Omental fat pad (tissue), 4 donors: ENCODE measurements around the gene ANKH. TPM values are rescaled to one million over a fixed set of nuclear protein-coding genes. Genes with fewer than 3 reads are reported as not detected.

Experiments used
- ATAC-seq: fragments of 150-250 bp; one replicate; pipeline ENCODE4 v1.9.1; 2016; ENCODE audit warnings: mild to moderate bottlenecking, moderate library complexity; ENCODE audit not compliant: low FRiP score
- DNase-seq: peaks from one replicate; pipeline ENCODE4 v3.0.0-alpha.2; 2019; ENCODE audit warnings: low spot score
- CTCF ChIP-seq, 3 donors: fragments of 450-650 bp; IDR thresholded peaks; one replicate each; pipeline ENCODE4 v1.5.1; 2016 to 2017; ENCODE audit warnings: antibody characterized with exemption in 3 of 3, mild to moderate bottlenecking in 3 of 3, moderate library complexity in 2 of 3
- total RNA-seq, 4 donors: library from RNA; depleted of rRNA; stranded (reverse); fragments of >200 nt; gene quantifications; one replicate each; pipeline ENCODE4 v1.1.0, GENCODE V29; 2016

Gene ANKH
- total RNA-seq, 4 donors from 2014 or later: 37.4 to 74.3 (median 39.2) TPM

- ATAC-seq (no peak), DNase-seq (no peak)
- no peak for TF ChIP-seq CTCF (IDR thresholded peaks at IDR 0.05)
These were observed 93.4 kb downstream of the ANKH start for GRCh38 chr5:14777932-14778791.

GRCh38 chr5:14777187-14777586 is 94.4 kb downstream of the ANKH start:
- TF ChIP-seq CTCF (IDR thresholded peaks at IDR 0.05): no peak
- no peak for ATAC-seq
- DNase-seq: no peak

- no peak for TF ChIP-seq CTCF (IDR thresholded peaks at IDR 0.05)
These were observed 95.0 kb downstream of the ANKH start for GRCh38 chr5:14776602-14777001.

GRCh38 chr5:14775857-14776256 is 95.7 kb downstream of the ANKH start:
- no peak for DNase-seq
- no peak for TF ChIP-seq CTCF (IDR thresholded peaks at IDR 0.05)
- ATAC-seq: peak; percentile 7

More at GRCh38 chr5:14776602-14777001, 95.0 kb downstream of the ANKH start:
- no peak for ATAC-seq
- DNase-seq: no peak

- TF ChIP-seq CTCF (IDR thresholded peaks at IDR 0.05): no peak
- no peak for DNase-seq
- ATAC-seq: no peak
These were observed 98.0 kb downstream of the ANKH start for GRCh38 chr5:14773588-14773987.

- TF ChIP-seq CTCF (IDR thresholded peaks at IDR 0.05): no peak
- no peak for ATAC-seq
- no peak for DNase-seq
These were observed 99.6 kb downstream of the ANKH start for GRCh38 chr5:14771972-14772371.

GRCh38 chr5:14771189-14771588 is 100.4 kb downstream of the ANKH start:
- no peak for ATAC-seq

More at GRCh38 chr5:14771189-14771588, 100.4 kb downstream of the ANKH start:
- no peak for TF ChIP-seq CTCF (IDR thresholded peaks at IDR 0.05)
- no peak for DNase-seq
